H1 (cell line): ENCODE measurements around the gene RASSF3. TPM values are rescaled to one million over a fixed set of nuclear protein-coding genes. Genes with fewer than 3 reads are reported as not detected.

Source experiments
- BRCA1 ChIP-seq: IDR thresholded peaks from 2 replicates; pipeline ENCODE4 v1.6.1; 2012; ENCODE audit warnings: low read depth, low read length, improper control_type of control experiment
- JUND ChIP-seq: IDR thresholded peaks from 2 replicates; pipeline ENCODE4 v1.6.1; 2011; ENCODE audit warnings: mild to moderate bottlenecking, improper control_type of control experiment, low read length
- RAD21 ChIP-seq, 2 experiments: IDR thresholded peaks in 1 of 2; conservative IDR thresholded peaks in 1 of 2; 2 replicates each; pipeline ENCODE4 v1.6.1; 2011; ENCODE audit warnings: low read depth in 2 of 2, low read length in 2 of 2, improper control_type of control experiment in 1 of 2, inconsistent platforms in 1 of 2, mild to moderate bottlenecking in 1 of 2, moderate library complexity in 1 of 2
- RXRA ChIP-seq: IDR thresholded peaks from 2 replicates; pipeline ENCODE4 v1.6.1; 2011; ENCODE audit warnings: low read depth, mild to moderate bottlenecking, low read length, moderate library complexity; ENCODE audit not compliant: insufficient read depth
- SP1 ChIP-seq: IDR thresholded peaks from 2 replicates; pipeline ENCODE4 v1.6.1; 2011; ENCODE audit warnings: low read depth, low read length
- SP4 ChIP-seq: IDR thresholded peaks from 2 replicates; pipeline ENCODE4 v1.6.1; 2012; ENCODE audit warnings: low read length, inconsistent platforms
- polyA plus RNA-seq, 7 experiments: library from polyadenylated mRNA; depleted of rRNA in 3 of 7; stranded (reverse) in 5 of 7; unstranded in 2 of 7; fragments of >200 nt in 5 of 7; fragments of 200-250 nt in 2 of 7; gene quantifications; 1 replicate in 5 of 7; 2 replicates in 1 of 7; 4 replicates in 1 of 7; pipeline versions ENCODE4 v1.2.1 to v1.2.3, GENCODE V29; 2011 to 2013; ENCODE audit warnings: missing spikeins in 2 of 7, mixed read lengths in 2 of 7
- total RNA-seq: library from RNA; stranded (reverse); fragmentation: NEBNext Ultra II Directional; extraction: Animal tissue kit (Norgen Biotek cat#: 25700); gene quantifications from 2 replicates; pipeline ENCODE4 v1.2.1, GENCODE V29; 2021
- TF ChIP-seq, protein P1 (sequence below): fragments of 300-600 bp; sonication (generic); IDR thresholded peaks from 2 replicates; pipeline ENCODE4 v1.7.1; 2012; ENCODE audit warnings: low read length, moderate library complexity, mild to moderate bottlenecking, inconsistent platforms; ENCODE audit not compliant: insufficient replicate concordance

The RASSF3 gene
- total and polyA plus RNA-seq, 2 of the 8 experiments (the other 6 are each of a cell fraction or from before 2014, with no cell fraction given): 19.1 to 64.3 TPM

DNA sequence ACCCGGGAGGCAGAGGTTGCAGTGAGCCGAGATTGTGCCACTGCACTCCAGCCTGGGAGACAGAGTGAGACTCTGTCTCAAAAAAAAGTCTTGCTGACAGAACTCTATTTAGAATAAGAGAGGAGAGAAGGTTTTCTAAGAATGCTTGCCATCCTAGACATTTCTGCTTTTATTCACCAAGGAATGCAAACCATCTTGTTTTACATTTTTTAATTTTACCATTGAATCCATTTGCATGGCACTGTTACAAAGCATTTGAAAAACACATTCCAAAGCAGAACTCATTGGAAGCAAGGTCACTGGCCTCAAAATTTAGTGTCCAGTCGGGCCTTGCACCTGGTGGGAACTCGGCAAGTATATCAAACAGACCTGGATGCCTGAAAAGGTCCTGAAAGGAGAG, 44.2 kb upstream of the RASSF3 start (continued):
- TF ChIP-seq, protein P1, sequence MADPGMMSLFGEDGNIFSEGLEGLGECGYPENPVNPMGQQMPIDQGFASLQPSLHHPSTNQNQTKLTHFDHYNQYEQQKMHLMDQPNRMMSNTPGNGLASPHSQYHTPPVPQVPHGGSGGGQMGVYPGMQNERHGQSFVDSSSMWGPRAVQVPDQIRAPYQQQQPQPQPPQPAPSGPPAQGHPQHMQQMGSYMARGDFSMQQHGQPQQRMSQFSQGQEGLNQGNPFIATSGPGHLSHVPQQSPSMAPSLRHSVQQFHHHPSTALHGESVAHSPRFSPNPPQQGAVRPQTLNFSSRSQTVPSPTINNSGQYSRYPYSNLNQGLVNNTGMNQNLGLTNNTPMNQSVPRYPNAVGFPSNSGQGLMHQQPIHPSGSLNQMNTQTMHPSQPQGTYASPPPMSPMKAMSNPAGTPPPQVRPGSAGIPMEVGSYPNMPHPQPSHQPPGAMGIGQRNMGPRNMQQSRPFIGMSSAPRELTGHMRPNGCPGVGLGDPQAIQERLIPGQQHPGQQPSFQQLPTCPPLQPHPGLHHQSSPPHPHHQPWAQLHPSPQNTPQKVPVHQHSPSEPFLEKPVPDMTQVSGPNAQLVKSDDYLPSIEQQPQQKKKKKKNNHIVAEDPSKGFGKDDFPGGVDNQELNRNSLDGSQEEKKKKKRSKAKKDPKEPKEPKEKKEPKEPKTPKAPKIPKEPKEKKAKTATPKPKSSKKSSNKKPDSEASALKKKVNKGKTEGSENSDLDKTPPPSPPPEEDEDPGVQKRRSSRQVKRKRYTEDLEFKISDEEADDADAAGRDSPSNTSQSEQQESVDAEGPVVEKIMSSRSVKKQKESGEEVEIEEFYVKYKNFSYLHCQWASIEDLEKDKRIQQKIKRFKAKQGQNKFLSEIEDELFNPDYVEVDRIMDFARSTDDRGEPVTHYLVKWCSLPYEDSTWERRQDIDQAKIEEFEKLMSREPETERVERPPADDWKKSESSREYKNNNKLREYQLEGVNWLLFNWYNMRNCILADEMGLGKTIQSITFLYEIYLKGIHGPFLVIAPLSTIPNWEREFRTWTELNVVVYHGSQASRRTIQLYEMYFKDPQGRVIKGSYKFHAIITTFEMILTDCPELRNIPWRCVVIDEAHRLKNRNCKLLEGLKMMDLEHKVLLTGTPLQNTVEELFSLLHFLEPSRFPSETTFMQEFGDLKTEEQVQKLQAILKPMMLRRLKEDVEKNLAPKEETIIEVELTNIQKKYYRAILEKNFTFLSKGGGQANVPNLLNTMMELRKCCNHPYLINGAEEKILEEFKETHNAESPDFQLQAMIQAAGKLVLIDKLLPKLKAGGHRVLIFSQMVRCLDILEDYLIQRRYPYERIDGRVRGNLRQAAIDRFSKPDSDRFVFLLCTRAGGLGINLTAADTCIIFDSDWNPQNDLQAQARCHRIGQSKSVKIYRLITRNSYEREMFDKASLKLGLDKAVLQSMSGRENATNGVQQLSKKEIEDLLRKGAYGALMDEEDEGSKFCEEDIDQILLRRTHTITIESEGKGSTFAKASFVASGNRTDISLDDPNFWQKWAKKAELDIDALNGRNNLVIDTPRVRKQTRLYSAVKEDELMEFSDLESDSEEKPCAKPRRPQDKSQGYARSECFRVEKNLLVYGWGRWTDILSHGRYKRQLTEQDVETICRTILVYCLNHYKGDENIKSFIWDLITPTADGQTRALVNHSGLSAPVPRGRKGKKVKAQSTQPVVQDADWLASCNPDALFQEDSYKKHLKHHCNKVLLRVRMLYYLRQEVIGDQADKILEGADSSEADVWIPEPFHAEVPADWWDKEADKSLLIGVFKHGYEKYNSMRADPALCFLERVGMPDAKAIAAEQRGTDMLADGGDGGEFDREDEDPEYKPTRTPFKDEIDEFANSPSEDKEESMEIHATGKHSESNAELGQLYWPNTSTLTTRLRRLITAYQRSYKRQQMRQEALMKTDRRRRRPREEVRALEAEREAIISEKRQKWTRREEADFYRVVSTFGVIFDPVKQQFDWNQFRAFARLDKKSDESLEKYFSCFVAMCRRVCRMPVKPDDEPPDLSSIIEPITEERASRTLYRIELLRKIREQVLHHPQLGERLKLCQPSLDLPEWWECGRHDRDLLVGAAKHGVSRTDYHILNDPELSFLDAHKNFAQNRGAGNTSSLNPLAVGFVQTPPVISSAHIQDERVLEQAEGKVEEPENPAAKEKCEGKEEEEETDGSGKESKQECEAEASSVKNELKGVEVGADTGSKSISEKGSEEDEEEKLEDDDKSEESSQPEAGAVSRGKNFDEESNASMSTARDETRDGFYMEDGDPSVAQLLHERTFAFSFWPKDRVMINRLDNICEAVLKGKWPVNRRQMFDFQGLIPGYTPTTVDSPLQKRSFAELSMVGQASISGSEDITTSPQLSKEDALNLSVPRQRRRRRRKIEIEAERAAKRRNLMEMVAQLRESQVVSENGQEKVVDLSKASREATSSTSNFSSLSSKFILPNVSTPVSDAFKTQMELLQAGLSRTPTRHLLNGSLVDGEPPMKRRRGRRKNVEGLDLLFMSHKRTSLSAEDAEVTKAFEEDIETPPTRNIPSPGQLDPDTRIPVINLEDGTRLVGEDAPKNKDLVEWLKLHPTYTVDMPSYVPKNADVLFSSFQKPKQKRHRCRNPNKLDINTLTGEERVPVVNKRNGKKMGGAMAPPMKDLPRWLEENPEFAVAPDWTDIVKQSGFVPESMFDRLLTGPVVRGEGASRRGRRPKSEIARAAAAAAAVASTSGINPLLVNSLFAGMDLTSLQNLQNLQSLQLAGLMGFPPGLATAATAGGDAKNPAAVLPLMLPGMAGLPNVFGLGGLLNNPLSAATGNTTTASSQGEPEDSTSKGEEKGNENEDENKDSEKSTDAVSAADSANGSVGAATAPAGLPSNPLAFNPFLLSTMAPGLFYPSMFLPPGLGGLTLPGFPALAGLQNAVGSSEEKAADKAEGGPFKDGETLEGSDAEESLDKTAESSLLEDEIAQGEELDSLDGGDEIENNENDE: no peak
- TF ChIP-seq BRCA1 (no peak), RAD21 (IDR thresholded peaks at IDR 0.05 in 1 of 2, conservative IDR thresholded peaks at IDR 0.05 in 1 of 2; ENCODE audit: low read depth in 2 of 2, low read length in 2 of 2) (no peak), JUND (no peak), RXRA (no peak), SP4 (no peak), SP1 (no peak)
- TF ChIP-seq, all 59 proteins: peak for 0
